Upper lobe of left lung (tissue), 4 donors: ENCODE results near the gene TDRKH.

Experiments used
- EP300 ChIP-seq, 4 donors: sonication (generic); formaldehyde crosslinking; IDR thresholded peaks; one replicate each; pipeline ENCODE4 v1.5.1; 2017; ENCODE audit warnings: antibody characterized with exemption in 4 of 4, control low read depth in 2 of 4
- TF ChIP-seq, protein P1 (sequence below), 6 experiments: fragments of 450-650 bp in 4 of 6; fragments of 200-600 bp in 2 of 6; sonication (generic) in 2 of 6; IDR thresholded peaks; one replicate each; pipeline ENCODE4 v1.5.1; 2016 to 2019; ENCODE audit warnings: antibody characterized with exemption in 6 of 6

DNA sequence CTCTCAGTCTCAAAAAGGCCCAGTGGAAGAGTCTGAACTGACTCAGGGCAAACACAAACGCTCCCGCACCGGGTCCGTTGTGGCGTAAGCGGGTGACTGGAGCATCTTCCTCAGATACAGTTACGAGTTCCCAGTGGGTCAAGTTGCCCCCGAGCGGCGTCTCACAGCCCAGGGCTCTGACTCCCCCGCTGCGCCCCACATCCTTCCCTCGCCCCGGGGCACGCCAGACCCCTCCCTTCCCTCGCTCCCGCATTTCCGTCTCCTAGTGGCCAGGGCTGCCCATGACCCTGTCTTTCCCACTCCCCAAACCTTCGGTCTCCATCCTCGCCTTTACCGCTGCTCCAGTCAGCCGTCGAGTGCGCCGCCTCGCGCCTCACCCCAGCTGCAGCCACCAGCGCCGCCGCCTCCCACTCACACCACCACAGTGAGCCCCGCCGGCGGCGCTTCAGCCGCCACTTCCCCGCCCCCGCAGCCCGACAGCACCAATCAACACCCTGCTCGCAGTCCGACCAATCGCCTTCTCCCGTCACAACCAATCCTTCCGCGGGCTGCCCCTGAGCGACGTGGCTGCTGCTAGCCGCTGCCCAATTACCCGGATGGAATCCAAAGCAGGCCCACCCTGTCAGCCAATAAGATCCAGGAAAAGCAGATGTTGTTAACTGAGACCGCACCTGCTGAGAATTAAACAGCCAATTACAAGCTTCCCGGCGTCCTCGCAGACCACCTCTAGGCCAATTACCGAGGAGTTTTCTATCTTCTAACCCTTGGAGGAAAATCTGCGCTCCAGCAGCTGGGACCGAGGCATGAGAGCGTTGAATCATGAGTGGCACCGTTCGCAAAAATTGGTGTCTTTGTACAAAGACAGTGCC is at the start of gene TDRKH:
- TF ChIP-seq, protein P1, sequence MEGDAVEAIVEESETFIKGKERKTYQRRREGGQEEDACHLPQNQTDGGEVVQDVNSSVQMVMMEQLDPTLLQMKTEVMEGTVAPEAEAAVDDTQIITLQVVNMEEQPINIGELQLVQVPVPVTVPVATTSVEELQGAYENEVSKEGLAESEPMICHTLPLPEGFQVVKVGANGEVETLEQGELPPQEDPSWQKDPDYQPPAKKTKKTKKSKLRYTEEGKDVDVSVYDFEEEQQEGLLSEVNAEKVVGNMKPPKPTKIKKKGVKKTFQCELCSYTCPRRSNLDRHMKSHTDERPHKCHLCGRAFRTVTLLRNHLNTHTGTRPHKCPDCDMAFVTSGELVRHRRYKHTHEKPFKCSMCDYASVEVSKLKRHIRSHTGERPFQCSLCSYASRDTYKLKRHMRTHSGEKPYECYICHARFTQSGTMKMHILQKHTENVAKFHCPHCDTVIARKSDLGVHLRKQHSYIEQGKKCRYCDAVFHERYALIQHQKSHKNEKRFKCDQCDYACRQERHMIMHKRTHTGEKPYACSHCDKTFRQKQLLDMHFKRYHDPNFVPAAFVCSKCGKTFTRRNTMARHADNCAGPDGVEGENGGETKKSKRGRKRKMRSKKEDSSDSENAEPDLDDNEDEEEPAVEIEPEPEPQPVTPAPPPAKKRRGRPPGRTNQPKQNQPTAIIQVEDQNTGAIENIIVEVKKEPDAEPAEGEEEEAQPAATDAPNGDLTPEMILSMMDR (IDR thresholded peaks at IDR 0.05): peak in 4 of 6 experiments; percentile 28 to 62 (median 51)
- no peak for TF ChIP-seq EP300 (IDR thresholded peaks at IDR 0.05)
